Spleen (tissue), 7 donors: ENCODE measurements around the gene EHMT1.

Source experiments
- POLR2A ChIP-seq, 3 donors: fragments of 450-650 bp; IDR thresholded peaks; one replicate each; pipeline ENCODE4 v1.5.1; 2017; ENCODE audit warnings: antibody characterized with exemption in 3 of 3, mild to moderate bottlenecking in 1 of 3
- TF ChIP-seq, protein P1 (sequence below), 11 experiments: fragments of 200-600 bp in 7 of 11; fragments of 450-650 bp in 4 of 11; sonication (generic) in 4 of 11; IDR thresholded peaks in 8 of 11; conservative IDR thresholded peaks in 3 of 11; 1 replicate in 7 of 11; 2 replicates in 4 of 11; pipeline versions ENCODE4 v1.4.0 to v1.8.0; 2016 to 2021; ENCODE audit warnings: antibody characterized with exemption in 11 of 11, inconsistent platforms in 4 of 11, mild to moderate bottlenecking in 1 of 11
- donor health status: DM: no; HTN: no; CAD: no; lungs with moderate emphysema.
- donor health status: DM: no; HTN: no; CAD: no.
- donor health status: DM: no; HTN: no; CAD: no.

DNA sequence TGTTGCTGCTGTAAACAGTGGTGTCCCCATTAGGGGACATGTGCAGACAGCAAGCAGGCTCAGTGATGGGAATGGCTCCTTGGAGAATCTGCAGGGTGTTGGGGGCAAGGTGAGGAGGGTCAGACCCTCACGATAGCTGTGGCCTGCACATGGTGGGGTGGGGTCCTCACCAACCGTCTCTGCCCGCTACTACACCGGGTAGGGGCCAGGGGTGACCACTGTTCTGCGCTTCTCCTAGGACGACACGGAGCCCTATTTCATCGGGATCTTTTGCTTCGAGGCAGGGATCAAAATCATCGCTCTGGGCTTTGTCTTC, 263.7 kb downstream of the EHMT1 start:
- TF ChIP-seq, protein P1, sequence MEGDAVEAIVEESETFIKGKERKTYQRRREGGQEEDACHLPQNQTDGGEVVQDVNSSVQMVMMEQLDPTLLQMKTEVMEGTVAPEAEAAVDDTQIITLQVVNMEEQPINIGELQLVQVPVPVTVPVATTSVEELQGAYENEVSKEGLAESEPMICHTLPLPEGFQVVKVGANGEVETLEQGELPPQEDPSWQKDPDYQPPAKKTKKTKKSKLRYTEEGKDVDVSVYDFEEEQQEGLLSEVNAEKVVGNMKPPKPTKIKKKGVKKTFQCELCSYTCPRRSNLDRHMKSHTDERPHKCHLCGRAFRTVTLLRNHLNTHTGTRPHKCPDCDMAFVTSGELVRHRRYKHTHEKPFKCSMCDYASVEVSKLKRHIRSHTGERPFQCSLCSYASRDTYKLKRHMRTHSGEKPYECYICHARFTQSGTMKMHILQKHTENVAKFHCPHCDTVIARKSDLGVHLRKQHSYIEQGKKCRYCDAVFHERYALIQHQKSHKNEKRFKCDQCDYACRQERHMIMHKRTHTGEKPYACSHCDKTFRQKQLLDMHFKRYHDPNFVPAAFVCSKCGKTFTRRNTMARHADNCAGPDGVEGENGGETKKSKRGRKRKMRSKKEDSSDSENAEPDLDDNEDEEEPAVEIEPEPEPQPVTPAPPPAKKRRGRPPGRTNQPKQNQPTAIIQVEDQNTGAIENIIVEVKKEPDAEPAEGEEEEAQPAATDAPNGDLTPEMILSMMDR (IDR thresholded peaks at IDR 0.05 in 8 of 11, conservative IDR thresholded peaks at IDR 0.05 in 3 of 11) = no peak
- TF ChIP-seq POLR2A (IDR thresholded peaks at IDR 0.05) = no peak
